OCI-LY3 (cell line): Measurements from ENCODE around the gene NRG2.

Experiments used
- H2AFZ ChIP-seq: fragments of 200-600, 300-600 bp; shearing (Covaris generic); 2 replicates; pipeline ENCODE4 v1.6.0; 2014; ENCODE audit warnings: antibody characterized with exemption, low read depth, low read length
- H3K27ac ChIP-seq: fragments of 200-600, 300-600 bp; sonication (generic); 2 replicates; pipeline ENCODE4 v1.5.1; 2014; ENCODE audit warnings: mild to moderate bottlenecking, low read length, moderate library complexity, mixed read lengths
- H3K27me3 ChIP-seq: fragments of 200-600, 300-600 bp; sonication (generic); 2 replicates; pipeline ENCODE4 v1.6.1; 2014; ENCODE audit warnings: low read depth, low read length, mixed read lengths
- H3K36me3 ChIP-seq: fragments of 200-600, 300-600 bp; sonication (generic); replicated peaks from 2 replicates; pipeline ENCODE3; 2014; ENCODE audit warnings: low read depth, low read length, mixed read lengths
- H3K4me1 ChIP-seq: fragments of 300-600, 200-600 bp; sonication (generic); 2 replicates; pipeline ENCODE4 v1.6.1; 2014; ENCODE audit warnings: low read length, mixed read lengths
- H3K4me2 ChIP-seq: fragments of 200-600, 300-600 bp; sonication (generic); 2 replicates; pipeline ENCODE4 v1.6.1; 2014; ENCODE audit warnings: low read length, mixed read lengths
- H3K4me3 ChIP-seq: fragments of 300-600, 200-600 bp; sonication (generic); 2 replicates; pipeline ENCODE4 v1.5.1; 2014; ENCODE audit warnings: antibody characterized with exemption, mild to moderate bottlenecking, low read length, moderate library complexity
- H3K79me2 ChIP-seq: fragments of 300-600, 200-600 bp; shearing (Covaris generic); 2 replicates; pipeline ENCODE4 v1.6.1; 2014; ENCODE audit warnings: mild to moderate bottlenecking, low read length, mixed read lengths
- H3K9ac ChIP-seq: fragments of 300-600, 200-600 bp; shearing (Covaris generic); 2 replicates; pipeline ENCODE4 v1.6.0; 2014; ENCODE audit warnings: mild to moderate bottlenecking, low read length, moderate library complexity
- H3K9me3 ChIP-seq: fragments of 200-600, 300-600 bp; shearing (Covaris generic); 2 replicates; pipeline ENCODE4 v1.6.1; 2014; ENCODE audit warnings: low read length, mixed read lengths; ENCODE audit not compliant: insufficient read depth
- H4K20me1 ChIP-seq: fragments of 200-600, 300-600 bp; sonication (generic); 2 replicates; pipeline ENCODE4 v1.6.1; 2016; ENCODE audit warnings: low read length, mixed read lengths; ENCODE audit not compliant: insufficient read depth
- EZH2phosphoT487 ChIP-seq: fragments of 200-600 bp; shearing (Covaris generic); IDR thresholded peaks from 2 replicates; pipeline ENCODE4 v1.6.1; 2018; ENCODE audit warnings: antibody characterized with exemption, mixed run types, low read depth
- TF ChIP-seq, protein P1 (sequence below): fragments of 200-600, 300-600 bp; sonication (generic); IDR thresholded peaks from 2 replicates; pipeline ENCODE4 v1.5.1; 2014; ENCODE audit warnings: antibody characterized with exemption, low read length, low read depth

NRG2 gene

GRCh38 chr5:139984816-139985215 lies 58.3 kb downstream of the NRG2 start:
- no peak overlapping the region for H3K9ac ChIP-seq
- no peak overlapping the region for H2AFZ ChIP-seq
- peaks cover 13% of the 10 kb centered on the region; the same call in 1 of the 2 replicates for H3K27me3 ChIP-seq
- H4K20me1 ChIP-seq: no peaks in the 10 kb centered on the region
- no peaks in the 10 kb centered on the region for H3K79me2 ChIP-seq
- H3K36me3 ChIP-seq: no peaks in the 10 kb centered on the region
- H3K9me3 ChIP-seq: no peaks in the 10 kb centered on the region
- TF ChIP-seq, protein P1, sequence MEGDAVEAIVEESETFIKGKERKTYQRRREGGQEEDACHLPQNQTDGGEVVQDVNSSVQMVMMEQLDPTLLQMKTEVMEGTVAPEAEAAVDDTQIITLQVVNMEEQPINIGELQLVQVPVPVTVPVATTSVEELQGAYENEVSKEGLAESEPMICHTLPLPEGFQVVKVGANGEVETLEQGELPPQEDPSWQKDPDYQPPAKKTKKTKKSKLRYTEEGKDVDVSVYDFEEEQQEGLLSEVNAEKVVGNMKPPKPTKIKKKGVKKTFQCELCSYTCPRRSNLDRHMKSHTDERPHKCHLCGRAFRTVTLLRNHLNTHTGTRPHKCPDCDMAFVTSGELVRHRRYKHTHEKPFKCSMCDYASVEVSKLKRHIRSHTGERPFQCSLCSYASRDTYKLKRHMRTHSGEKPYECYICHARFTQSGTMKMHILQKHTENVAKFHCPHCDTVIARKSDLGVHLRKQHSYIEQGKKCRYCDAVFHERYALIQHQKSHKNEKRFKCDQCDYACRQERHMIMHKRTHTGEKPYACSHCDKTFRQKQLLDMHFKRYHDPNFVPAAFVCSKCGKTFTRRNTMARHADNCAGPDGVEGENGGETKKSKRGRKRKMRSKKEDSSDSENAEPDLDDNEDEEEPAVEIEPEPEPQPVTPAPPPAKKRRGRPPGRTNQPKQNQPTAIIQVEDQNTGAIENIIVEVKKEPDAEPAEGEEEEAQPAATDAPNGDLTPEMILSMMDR: no peak
- TF ChIP-seq EZH2phosphoT487: no peak
- H3K4me1 ChIP-seq: no peaks in the 10 kb centered on the region
- no peak overlapping the region for H3K4me2 ChIP-seq
- no peak overlapping the region for H3K4me3 ChIP-seq
- no peak overlapping the region for H3K27ac ChIP-seq

GRCh38 chr5:139982975-139983240 lies 60.2 kb downstream of the NRG2 start:
- no peaks in the 10 kb centered on the region for H3K79me2 ChIP-seq
- no peak overlapping the region for H3K27ac ChIP-seq
- no peak for TF ChIP-seq EZH2phosphoT487
- TF ChIP-seq, protein P1: no peak
- H3K4me1 ChIP-seq: no peaks in the 10 kb centered on the region
- no peaks in the 10 kb centered on the region for H3K36me3 ChIP-seq
- H2AFZ ChIP-seq: no peak overlapping the region
- no peak overlapping the region for H3K4me2 ChIP-seq
- H3K27me3 ChIP-seq: peaks cover 17% of the 10 kb centered on the region; the same call in 1 of the 2 replicates
- H4K20me1 ChIP-seq: no peaks in the 10 kb centered on the region
- no peak overlapping the region for H3K9ac ChIP-seq
- no peaks in the 10 kb centered on the region for H3K9me3 ChIP-seq
- no peak overlapping the region for H3K4me3 ChIP-seq

DNA sequence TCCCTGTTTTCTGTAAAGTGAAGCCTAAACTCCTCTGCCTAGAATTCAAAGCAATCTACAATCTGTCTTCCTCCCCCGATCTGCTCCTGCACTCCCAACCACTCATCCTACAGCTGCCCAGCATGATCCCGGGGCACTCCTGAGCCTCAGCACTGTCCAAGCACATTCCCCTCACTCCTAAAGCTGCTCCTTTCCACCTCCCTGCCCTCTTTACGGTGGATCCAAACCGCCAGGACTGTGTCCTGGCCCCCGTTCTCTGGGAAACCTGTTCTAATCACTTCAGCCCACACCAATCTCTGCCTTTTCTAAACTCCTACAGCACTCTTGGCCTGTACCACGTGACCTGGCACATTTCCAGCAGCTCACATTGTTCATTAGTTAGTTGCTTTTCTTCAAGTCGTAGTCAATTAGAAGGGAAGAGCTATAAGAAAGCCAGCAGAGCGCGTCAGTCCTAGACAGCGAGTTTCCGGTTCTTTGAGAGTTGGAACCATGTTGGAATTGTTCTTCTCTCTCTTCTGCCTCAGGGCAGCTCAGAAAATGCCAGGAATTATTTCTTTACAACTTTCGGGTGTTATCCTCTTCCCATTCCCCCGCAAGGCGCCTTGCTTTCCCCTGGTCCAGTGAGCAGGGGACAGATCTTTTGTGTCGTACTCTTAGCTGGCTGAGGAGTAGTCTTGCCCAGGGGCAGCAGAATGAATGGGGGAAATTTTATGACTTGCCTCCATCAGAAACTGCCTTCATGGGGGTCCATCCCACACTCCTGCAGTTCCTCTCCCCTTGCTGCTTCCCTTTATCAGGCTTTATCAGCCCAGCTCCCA lies 60.7 kb downstream of the NRG2 start:
- H3K4me1 ChIP-seq: no peaks in the 10 kb centered on the region
- H3K27ac ChIP-seq: no peak overlapping the region
- H4K20me1 ChIP-seq: no peaks in the 10 kb centered on the region
- no peak overlapping the region for H3K4me3 ChIP-seq
- no peaks in the 10 kb centered on the region for H3K36me3 ChIP-seq
- H3K79me2 ChIP-seq: no peaks in the 10 kb centered on the region
- H3K9me3 ChIP-seq: no peaks in the 10 kb centered on the region
- no peak overlapping the region for H3K4me2 ChIP-seq
- no peak overlapping the region for H3K9ac ChIP-seq
- H3K27me3 ChIP-seq: peaks cover 17% of the 10 kb centered on the region; the same call in 1 of the 2 replicates
- no peak for TF ChIP-seq EZH2phosphoT487
- TF ChIP-seq, protein P1: no peak
- no peak overlapping the region for H2AFZ ChIP-seq

- no peaks in the 10 kb centered on the region for H4K20me1 ChIP-seq
- H3K9me3 ChIP-seq: no peaks in the 10 kb centered on the region
- no peak overlapping the region for H3K4me3 ChIP-seq
- H3K4me1 ChIP-seq: no peaks in the 10 kb centered on the region
- H3K27me3 ChIP-seq: peaks cover 19% of the 10 kb centered on the region; the same call in 1 of the 2 replicates
- no peak overlapping the region for H3K4me2 ChIP-seq
- no peak overlapping the region for H2AFZ ChIP-seq
- H3K79me2 ChIP-seq: no peaks in the 10 kb centered on the region
- TF ChIP-seq, protein P1: no peak
- TF ChIP-seq EZH2phosphoT487: no peak
- no peaks in the 10 kb centered on the region for H3K36me3 ChIP-seq
- H3K9ac ChIP-seq: no peak overlapping the region
- H3K27ac ChIP-seq: no peak overlapping the region
Measured at GRCh38 chr5:139980765-139981164, 62.3 kb downstream of the NRG2 start.
